ENCODE measurements around the gene MRPL20.

- TF ChIP-seq POLR2A (IDR thresholded peaks at IDR 0.05) (no peak), CTCF (IDR thresholded peaks at IDR 0.05) (no peak)
Measured at GRCh38 chr1:1397839-1398523, 9.1 kb downstream of the MRPL20 start.

All from body of pancreas (tissue), 4 donors.